ENCODE results near the gene POLK. TPM values are rescaled to one million over a fixed set of nuclear protein-coding genes. Genes with fewer than 3 reads are reported as not detected.
"Not testable (repeated sequence)": the region's sequence is repeated elsewhere in the genome, so short reads cannot be mapped to it uniquely, and the experiment has no call there.

Gene POLK
- total RNA-seq, 3 donors from 2014 or later, result 44.0 to 58.4 (median 44.9) TPM

GRCh38 chr5:75498208-75498777 is 13.4 kb upstream of the POLK start:
- Histone ChIP-seq H3K27ac (no peak overlapping the region), H3K36me3 (no peaks in the 10 kb centered on the region), H3K9me3 (no peaks in the 10 kb centered on the region), H3K4me1 (no peaks in the 10 kb centered on the region), H3K4me3 (no peak overlapping the region), H3K27me3 (no peaks in the 10 kb centered on the region)
- no peak for TF ChIP-seq POLR2AphosphoS5 (IDR thresholded peaks at IDR 0.05)
- no peak for TF ChIP-seq CTCF (IDR thresholded peaks at IDR 0.05)
- no peak for TF ChIP-seq POLR2A (IDR thresholded peaks at IDR 0.05)
- no peak for DNase-seq (ENCODE audit: low spot score in 2 of 2)
- intact Hi-C loops (cut with DNase I; ENCODE audit: low total_unique reads), result no loop called here

GRCh38 chr5:75498875-75499274 is 12.8 kb upstream of the POLK start:
- H3K27me3 ChIP-seq; H3K36me3 ChIP-seq; H3K4me1 ChIP-seq; H3K27ac ChIP-seq; intact Hi-C loops (cut with DNase I; ENCODE audit: low total_unique reads); H3K4me3 ChIP-seq; DNase-seq (ENCODE audit: low spot score in 2 of 2); H3K9me3 ChIP-seq: not testable (repeated sequence)

- DNase-seq (ENCODE audit: low spot score in 2 of 2); H3K4me3 ChIP-seq; intact Hi-C loops (cut with DNase I; ENCODE audit: low total_unique reads); H3K27me3 ChIP-seq; H3K36me3 ChIP-seq; H3K4me1 ChIP-seq; H3K27ac ChIP-seq; H3K9me3 ChIP-seq: not testable (repeated sequence)
Observed at GRCh38 chr5:75505112-75505511, 6.6 kb upstream of the POLK start.

- intact Hi-C loops (cut with DNase I; ENCODE audit: low total_unique reads), result no loop called here
Observed at GRCh38 chr5:75507841-75508240, 3.9 kb upstream of the POLK start.

GRCh38 chr5:75509546-75509945 is 2.1 kb upstream of the POLK start:
- intact Hi-C loops (cut with DNase I; ENCODE audit: low total_unique reads), result no loop called here
- H3K36me3 ChIP-seq, result no peaks in the 10 kb centered on the region
- H3K4me3 ChIP-seq, result peak overlapping the region; percentile 78 to 90 (median 87)
- peaks cover 0 to 7% of the 10 kb centered on the region in 2 donors for H3K4me1 ChIP-seq
- no peaks in the 10 kb centered on the region for H3K9me3 ChIP-seq
- H3K27me3 ChIP-seq, result no peaks in the 10 kb centered on the region
- TF ChIP-seq CTCF (IDR thresholded peaks at IDR 0.05) (no peak), POLR2A (IDR thresholded peaks at IDR 0.05) (no peak), POLR2AphosphoS5 (IDR thresholded peaks at IDR 0.05) (no peak)
- H3K27ac ChIP-seq, result no peak overlapping the region
- DNase-seq (ENCODE audit: low spot score in 2 of 2), result no peak

More at GRCh38 chr5:75507841-75508240, 3.9 kb upstream of the POLK start:
- Histone ChIP-seq H3K27ac (no peak overlapping the region), H3K27me3 (no peaks in the 10 kb centered on the region), H3K4me3 (no peak overlapping the region), H3K4me1 (peaks cover 0 to 3% of the 10 kb centered on the region in 2 donors), H3K36me3 (no peaks in the 10 kb centered on the region), H3K9me3 (no peaks in the 10 kb centered on the region)
- TF ChIP-seq POLR2A (IDR thresholded peaks at IDR 0.05) (no peak), POLR2AphosphoS5 (IDR thresholded peaks at IDR 0.05) (no peak), CTCF (IDR thresholded peaks at IDR 0.05) (no peak)
- no peak for DNase-seq (ENCODE audit: low spot score in 2 of 2)

- intact Hi-C loops (cut with DNase I; ENCODE audit: low total_unique reads), result no loop called here
- no peak for DNase-seq (ENCODE audit: low spot score in 2 of 2)
- peak overlapping the region; percentile 78 to 90 (median 87) for H3K4me3 ChIP-seq
- no peaks in the 10 kb centered on the region for H3K9me3 ChIP-seq
- TF ChIP-seq CTCF (IDR thresholded peaks at IDR 0.05) (no peak), POLR2AphosphoS5 (IDR thresholded peaks at IDR 0.05) (no peak), POLR2A (IDR thresholded peaks at IDR 0.05) (no peak)
- peaks cover 0 to 7% of the 10 kb centered on the region in 2 donors for H3K4me1 ChIP-seq
- no peaks in the 10 kb centered on the region for H3K36me3 ChIP-seq
- H3K27me3 ChIP-seq, result no peaks in the 10 kb centered on the region
- no peak overlapping the region for H3K27ac ChIP-seq
Observed at GRCh38 chr5:75509956-75510355, 1.7 kb upstream of the POLK start.

Measured in breast epithelium (tissue), 4 donors.